Tibial nerve (tissue), 4 donors: ENCODE measurements around the gene HSD17B12. TPM values are rescaled to one million over a fixed set of nuclear protein-coding genes. Genes with fewer than 3 reads are reported as not detected.

Experiments used
- DNase-seq, 2 donors: peaks; one replicate each; pipeline ENCODE4 v3.0.0-alpha.2; 2019; ENCODE audit warnings: low spot score in 2 of 2
- H3K27ac ChIP-seq, 4 donors: fragments of 200-600 bp; sonication (generic) in 3 of 4; one replicate each; pipeline ENCODE4 v1.5.1; 2017 to 2019; ENCODE audit warnings: mild to moderate bottlenecking in 1 of 4
- H3K27me3 ChIP-seq, 2 donors: fragments of 200-600 bp; sonication (generic) in 1 of 2; one replicate each; pipeline versions ENCODE4 v1.5.1 to v1.6.0; 2017 to 2019
- H3K36me3 ChIP-seq, 3 donors: fragments of 200-600 bp; sonication (generic); one replicate each; pipeline ENCODE4 v1.5.1; 2018 to 2019
- H3K4me1 ChIP-seq, 4 donors: fragments of 200-600 bp; sonication (generic) in 3 of 4; one replicate each; pipeline ENCODE4 v1.5.1; 2017 to 2019
- H3K4me3 ChIP-seq, 4 donors: fragments of 200-600 bp; sonication (generic) in 3 of 4; one replicate each; pipeline ENCODE4 v1.5.1; 2017 to 2019; ENCODE audit warnings: mild to moderate bottlenecking in 1 of 4, moderate library complexity in 1 of 4
- H3K9me3 ChIP-seq, 4 donors: fragments of 200-600 bp; sonication (generic) in 3 of 4; one replicate each; pipeline ENCODE4 v1.5.1; 2017 to 2019
- EP300 ChIP-seq, 2 donors: sonication (generic); formaldehyde crosslinking; IDR thresholded peaks; one replicate each; pipeline ENCODE4 v1.6.1; 2017; ENCODE audit warnings: antibody characterized with exemption in 2 of 2, mild to moderate bottlenecking in 1 of 2
- POLR2A ChIP-seq, 2 donors: fragments of 450-650 bp; IDR thresholded peaks; one replicate each; pipeline ENCODE4 v1.6.1; 2017; ENCODE audit warnings: antibody characterized with exemption in 2 of 2, mild to moderate bottlenecking in 2 of 2, moderate library complexity in 2 of 2
- whole genome bisulfite sequencing, 2 donors: methylation state at CpG; one replicate each; pipeline ENCODE4 v1.1.5; 2018; 5-methylcytosine and 5-hydroxymethylcytosine counted together
- total RNA-seq, 4 donors: library from RNA; depleted of rRNA; stranded (reverse); fragments of >200 nt; gene quantifications; one replicate each; pipeline ENCODE4 v1.1.0, GENCODE V29; 2016
- TF ChIP-seq, protein P1 (sequence below), 5 experiments: fragments of 200-600 bp in 3 of 5; fragments of 450-650 bp in 2 of 5; sonication (generic) in 3 of 5; IDR thresholded peaks; one replicate each; pipeline ENCODE4 v1.5.1; 2016 to 2019; ENCODE audit warnings: antibody characterized with exemption in 5 of 5, mild to moderate bottlenecking in 3 of 5, moderate library complexity in 2 of 5

HSD17B12 gene
- total RNA-seq, 4 donors from 2014 or later = 54.9 to 75.9 (median 62.9) TPM

DNA sequence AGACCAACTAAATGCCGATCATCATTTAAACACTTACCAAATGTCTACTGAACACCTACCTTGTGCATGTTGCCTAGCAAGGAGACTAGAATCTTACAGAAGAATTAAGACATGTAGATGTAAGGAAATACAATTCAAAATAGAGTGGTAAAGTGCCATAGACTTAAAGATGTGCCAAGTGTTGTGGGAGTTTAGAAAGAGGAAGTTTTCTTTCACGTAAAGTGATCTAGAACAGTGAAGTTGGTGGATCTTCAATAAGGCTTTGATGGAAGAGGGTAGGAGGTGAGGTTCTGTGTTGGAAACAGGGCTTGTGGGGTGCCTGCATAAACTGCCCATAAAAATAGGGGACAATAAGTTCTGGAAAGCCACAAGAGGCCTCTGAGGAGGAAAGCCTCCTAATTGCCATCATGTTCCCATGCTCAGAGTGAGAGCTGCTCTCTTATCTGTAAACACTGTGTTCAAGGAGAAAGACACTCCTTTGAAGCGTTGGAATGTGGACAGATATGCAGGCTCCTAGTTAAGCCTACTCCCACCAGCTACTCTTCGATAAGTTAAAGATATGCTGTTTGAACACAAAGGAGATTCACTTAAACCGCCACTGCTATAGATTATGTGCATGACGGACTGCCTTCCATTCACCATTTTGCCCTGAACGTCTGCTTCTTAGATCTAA lies 66.7 kb downstream of the HSD17B12 start:
- TF ChIP-seq POLR2A (IDR thresholded peaks at IDR 0.05) (no peak), EP300 (IDR thresholded peaks at IDR 0.05) (no peak)
- TF ChIP-seq, protein P1, sequence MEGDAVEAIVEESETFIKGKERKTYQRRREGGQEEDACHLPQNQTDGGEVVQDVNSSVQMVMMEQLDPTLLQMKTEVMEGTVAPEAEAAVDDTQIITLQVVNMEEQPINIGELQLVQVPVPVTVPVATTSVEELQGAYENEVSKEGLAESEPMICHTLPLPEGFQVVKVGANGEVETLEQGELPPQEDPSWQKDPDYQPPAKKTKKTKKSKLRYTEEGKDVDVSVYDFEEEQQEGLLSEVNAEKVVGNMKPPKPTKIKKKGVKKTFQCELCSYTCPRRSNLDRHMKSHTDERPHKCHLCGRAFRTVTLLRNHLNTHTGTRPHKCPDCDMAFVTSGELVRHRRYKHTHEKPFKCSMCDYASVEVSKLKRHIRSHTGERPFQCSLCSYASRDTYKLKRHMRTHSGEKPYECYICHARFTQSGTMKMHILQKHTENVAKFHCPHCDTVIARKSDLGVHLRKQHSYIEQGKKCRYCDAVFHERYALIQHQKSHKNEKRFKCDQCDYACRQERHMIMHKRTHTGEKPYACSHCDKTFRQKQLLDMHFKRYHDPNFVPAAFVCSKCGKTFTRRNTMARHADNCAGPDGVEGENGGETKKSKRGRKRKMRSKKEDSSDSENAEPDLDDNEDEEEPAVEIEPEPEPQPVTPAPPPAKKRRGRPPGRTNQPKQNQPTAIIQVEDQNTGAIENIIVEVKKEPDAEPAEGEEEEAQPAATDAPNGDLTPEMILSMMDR (IDR thresholded peaks at IDR 0.05) = no peak
- Histone ChIP-seq H3K4me1 (no peaks in the 10 kb centered on the region), H3K4me3 (no peak overlapping the region), H3K36me3 (peaks cover 0 to 9% (median 0%) of the 10 kb centered on the region in 3 donors), H3K27ac (no peak overlapping the region), H3K9me3 (peaks cover 0 to 4% (median 0%) of the 10 kb centered on the region in 4 donors), H3K27me3 (no peaks in the 10 kb centered on the region)
- 88 to 90% methylated on average over 7 of the region's 7 CpGs for WGBS, 2 donors
- DNase-seq = no peak

DNA sequence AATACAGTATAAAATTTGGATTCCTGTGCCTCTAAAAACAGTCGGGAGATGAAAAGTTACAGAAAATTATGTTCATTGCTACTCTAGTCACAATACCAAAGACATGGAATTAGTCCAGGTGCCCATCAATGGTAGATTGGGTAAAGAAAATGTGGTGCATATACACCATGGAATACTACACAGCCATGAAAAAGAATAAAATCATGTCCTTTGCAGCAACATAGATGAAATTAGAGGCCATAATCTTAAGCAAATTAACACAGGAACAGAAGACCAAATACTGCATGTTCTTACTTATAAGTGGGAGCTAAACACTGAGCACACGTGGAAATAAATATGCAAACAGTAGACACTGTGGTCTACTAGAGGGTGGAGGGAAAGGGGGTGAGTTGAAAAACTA lies 67.6 kb downstream of the HSD17B12 start:
- H3K4me3 ChIP-seq = no peak overlapping the region
- H3K27ac ChIP-seq = no peak overlapping the region
- no peaks in the 10 kb centered on the region for H3K4me1 ChIP-seq
- H3K36me3 ChIP-seq = peaks cover 0 to 8% (median 0%) of the 10 kb centered on the region in 3 donors
- DNase-seq = no peak
- no peaks in the 10 kb centered on the region for H3K27me3 ChIP-seq
- peaks cover 0 to 4% (median 0%) of the 10 kb centered on the region in 4 donors for H3K9me3 ChIP-seq
- 99 to 100% methylated on average over 2 of the region's 2 CpGs for WGBS, 2 donors
- TF ChIP-seq EP300 (IDR thresholded peaks at IDR 0.05) = no peak
- TF ChIP-seq, protein P1 (IDR thresholded peaks at IDR 0.05) = no peak

DNA sequence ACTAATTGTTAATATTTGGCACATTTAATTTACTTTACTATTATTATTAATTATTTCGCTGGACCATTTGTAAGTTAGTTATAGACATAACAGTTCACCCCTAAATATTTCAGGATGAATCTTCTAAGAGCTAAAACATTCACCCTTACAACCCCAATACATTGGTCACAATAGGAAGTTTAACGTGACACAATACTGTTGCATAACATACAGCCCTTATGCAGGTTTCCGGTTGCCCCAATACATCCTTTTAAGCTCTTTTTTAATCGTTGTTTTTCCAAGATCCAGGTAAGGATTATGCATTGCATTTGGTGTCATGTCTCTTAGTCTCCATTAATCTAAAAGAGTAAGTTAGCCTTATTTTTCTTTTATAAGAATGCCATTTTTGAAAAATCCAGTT lies 71.2 kb downstream of the HSD17B12 start:
- peaks cover 0 to 26% (median 0%) of the 10 kb centered on the region in 3 donors for H3K36me3 ChIP-seq
- no peak for DNase-seq
- no peaks in the 10 kb centered on the region for H3K9me3 ChIP-seq
- no peaks in the 10 kb centered on the region for H3K27me3 ChIP-seq
- no peaks in the 10 kb centered on the region for H3K4me1 ChIP-seq
- TF ChIP-seq EP300 (IDR thresholded peaks at IDR 0.05) (no peak), POLR2A (IDR thresholded peaks at IDR 0.05) (no peak)
- TF ChIP-seq, protein P1 (IDR thresholded peaks at IDR 0.05) = no peak
- no peak overlapping the region for H3K27ac ChIP-seq
- WGBS, 2 donors = 80 to 90% methylated on average over 4 of the region's 4 CpGs
- no peak overlapping the region for H3K4me3 ChIP-seq

DNA sequence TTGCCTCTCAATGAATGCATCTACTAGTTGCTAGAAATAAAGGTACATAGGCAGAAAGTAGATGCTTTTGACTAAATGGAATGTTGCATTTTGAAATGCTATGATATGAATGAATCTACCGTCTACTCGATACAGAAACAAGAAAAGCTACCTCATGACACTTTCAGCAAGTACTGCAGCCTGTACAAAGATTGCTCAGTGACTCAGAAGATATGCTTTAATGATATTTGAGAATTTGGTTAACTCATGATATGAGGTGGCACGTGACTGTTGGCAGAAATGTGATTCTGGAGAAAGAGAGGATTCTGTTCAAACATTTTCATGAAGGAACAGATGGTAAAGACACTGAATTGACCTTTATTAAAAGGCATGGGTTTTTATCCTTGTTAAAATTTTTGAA lies 76.0 kb downstream of the HSD17B12 start:
- H3K27ac ChIP-seq = no peak overlapping the region
- 86 to 97% methylated on average over 3 of the region's 3 CpGs for WGBS, 2 donors

DNA sequence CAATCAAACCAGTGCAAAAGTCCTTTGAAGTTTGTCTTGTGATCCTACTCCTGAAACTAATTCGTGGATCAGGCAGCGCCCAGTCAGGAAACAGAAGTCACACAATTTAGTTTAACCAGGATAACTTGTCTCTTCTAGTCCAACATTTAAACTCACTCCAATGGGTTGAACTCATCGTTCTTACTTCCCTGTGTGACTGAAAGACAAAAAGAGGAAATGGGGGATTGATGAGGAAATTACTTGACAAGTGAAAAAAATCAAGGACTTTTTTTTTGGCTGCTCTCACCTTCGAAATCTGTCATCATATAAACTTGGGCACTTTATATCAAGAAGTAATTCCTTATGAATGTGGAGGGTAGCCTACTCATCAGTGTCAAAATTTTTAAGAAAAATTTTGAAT lies 78.4 kb downstream of the HSD17B12 start:
- Histone ChIP-seq H3K4me3 (no peak overlapping the region), H3K27me3 (no peaks in the 10 kb centered on the region), H3K27ac (no peak overlapping the region), H3K4me1 (no peaks in the 10 kb centered on the region), H3K36me3 (peaks cover 0 to 33% (median 0%) of the 10 kb centered on the region in 3 donors), H3K9me3 (no peaks in the 10 kb centered on the region)
- no peak for DNase-seq
- 71 to 72% methylated on average over 4 of the region's 4 CpGs for WGBS, 2 donors
- TF ChIP-seq EP300 (IDR thresholded peaks at IDR 0.05) (no peak), POLR2A (IDR thresholded peaks at IDR 0.05) (no peak)
- TF ChIP-seq, protein P1 (IDR thresholded peaks at IDR 0.05) = no peak

More for the DNA sequence above, 76.0 kb downstream of the HSD17B12 start:
- H3K36me3 ChIP-seq = peaks cover 0 to 34% (median 0%) of the 10 kb centered on the region in 3 donors
- TF ChIP-seq EP300 (IDR thresholded peaks at IDR 0.05) (no peak), POLR2A (IDR thresholded peaks at IDR 0.05) (no peak)
- TF ChIP-seq, protein P1 (IDR thresholded peaks at IDR 0.05) = no peak
- no peaks in the 10 kb centered on the region for H3K9me3 ChIP-seq
- H3K4me1 ChIP-seq = no peaks in the 10 kb centered on the region
- no peak for DNase-seq
- H3K27me3 ChIP-seq = no peaks in the 10 kb centered on the region
- no peak overlapping the region for H3K4me3 ChIP-seq
